ENCODE data around the gene TMPRSS13.

The TMPRSS13 gene

DNA sequence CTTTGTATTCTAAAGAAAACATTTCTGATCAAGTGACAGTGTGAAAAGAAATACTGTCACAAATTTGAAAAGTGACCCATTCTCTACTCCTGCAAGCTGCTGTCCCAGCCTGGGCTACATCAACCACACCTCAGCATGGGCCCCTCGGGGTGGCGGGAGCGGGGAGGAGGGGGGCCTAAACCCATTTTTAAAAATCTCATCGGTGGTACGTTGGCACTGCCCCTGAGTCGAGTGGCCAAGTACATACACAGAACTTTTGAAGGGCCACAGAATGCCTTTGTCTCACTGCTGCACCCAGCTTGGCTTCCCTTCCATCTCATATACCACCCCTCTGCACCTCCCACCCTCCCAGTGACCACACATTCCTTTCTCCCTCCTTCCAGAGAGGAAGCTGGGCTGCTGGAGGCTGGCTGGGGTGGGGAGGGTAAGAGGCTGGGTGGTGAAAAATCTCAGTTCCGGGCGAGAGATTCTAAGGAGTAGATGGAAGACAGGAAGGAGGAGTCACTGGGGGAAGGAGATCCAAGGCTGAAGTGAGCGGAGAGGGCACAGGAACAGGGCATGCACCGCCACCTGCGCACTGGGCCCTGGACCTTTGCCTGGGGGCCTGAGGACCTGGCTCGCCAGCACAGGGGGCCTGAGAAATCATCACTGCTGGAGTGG, 73.9 kb downstream of the TMPRSS13 start:
- Histone ChIP-seq H3K4me3 (ENCODE audit: low read length in 2 of 2) (no peak overlapping the region), H4K8ac (ENCODE audit: low read depth, low read length) (no peak overlapping the region), H3K9ac (ENCODE audit: low read depth, low read length, poor library complexity) (no peak overlapping the region), H3K4me2 (ENCODE audit: insufficient read depth, low read length, poor library complexity, severe bottlenecking) (no peak overlapping the region), H2BK5ac (ENCODE audit: low read length) (no peak overlapping the region), H3K23ac (ENCODE audit: low read depth, low read length, poor library complexity) (no peak overlapping the region), H3K27me3 (ENCODE audit: control insufficient read depth in 3 of 3, insufficient read depth in 3 of 3, low read depth in 1 of 3, low read length in 3 of 3) (no peaks in the 10 kb centered on the region), H3K18ac (ENCODE audit: low read length) (peak overlapping the region; percentile 29), H3K14ac (ENCODE audit: low read length) (no peak overlapping the region), H2BK15ac (ENCODE audit: low read length) (no peak overlapping the region), H3K79me1 (ENCODE audit: low read depth, low read length) (peaks cover 15% of the 10 kb centered on the region), H2BK120ac (ENCODE audit: low read depth, low read length) (no peak overlapping the region), H3K4ac (ENCODE audit: low read length) (no peak overlapping the region), H3K27ac (replicated peaks; ENCODE audit: low read length) (no peak overlapping the region), H3K9me3 (replicated peaks in 1 of 2; ENCODE audit: control insufficient read depth in 2 of 2, insufficient read depth in 1 of 2, low read depth in 1 of 2, low read length in 2 of 2) (peaks cover 12 to 22% of the 10 kb centered on the region in 2 donors), H4K91ac (ENCODE audit: low read depth, low read length, poor library complexity) (no peak overlapping the region), H2AFZ (ENCODE audit: low read length) (no peak overlapping the region), H3K36me3 (replicated peaks in 1 of 2; ENCODE audit: control insufficient read depth in 2 of 2, insufficient read depth in 2 of 2, low read length in 2 of 2) (peaks cover 0 to 13% of the 10 kb centered on the region in 2 donors), H2AK5ac (ENCODE audit: low read depth, low read length) (no peak overlapping the region), H2BK12ac (ENCODE audit: low read length) (no peak overlapping the region), H3K4me1 (ENCODE audit: control insufficient read depth in 2 of 2, insufficient read depth in 1 of 2, low read depth in 1 of 2, low read length in 2 of 2) (no peaks in the 10 kb centered on the region)
- WGBS, 2 donors (ENCODE audit: extremely low coverage in 2 of 2, insufficient read length in 2 of 2, insufficient replicate concordance in 1 of 2): no CpG with 5 or more reads among the region's 12 CpGs
- no peak for DNase-seq (ENCODE audit: low spot score)

DNA sequence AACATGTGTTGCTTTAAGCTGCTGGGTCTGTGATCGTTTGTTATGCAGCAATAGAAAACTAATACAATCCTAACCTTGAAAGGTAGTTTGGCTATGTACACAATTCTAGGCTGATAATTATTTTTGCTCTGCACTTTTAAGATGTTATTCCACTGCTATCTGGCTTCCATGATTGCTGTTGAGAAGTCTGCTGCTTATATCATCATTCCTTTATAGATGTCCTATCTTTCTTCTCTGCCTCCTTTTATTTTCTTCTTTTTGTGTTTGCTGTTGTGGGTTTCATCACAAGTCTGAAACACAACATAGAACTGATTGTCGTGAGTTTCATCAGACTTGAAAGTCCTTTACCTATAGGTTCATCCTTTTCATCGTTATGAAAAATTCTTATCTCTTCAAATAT, 76.9 kb downstream of the TMPRSS13 start:
- no peak overlapping the region for H3K14ac ChIP-seq (ENCODE audit: low read length)
- H3K4ac ChIP-seq (ENCODE audit: low read length): no peak overlapping the region
- no peak overlapping the region for H3K18ac ChIP-seq (ENCODE audit: low read length)
- no peak overlapping the region for H3K9ac ChIP-seq (ENCODE audit: low read depth, low read length, poor library complexity)
- H3K23ac ChIP-seq (ENCODE audit: low read depth, low read length, poor library complexity): no peak overlapping the region
- no peak overlapping the region for H2AFZ ChIP-seq (ENCODE audit: low read length)
- no peak overlapping the region for H3K27ac ChIP-seq (replicated peaks; ENCODE audit: low read length)
- H3K4me3 ChIP-seq (ENCODE audit: low read length in 2 of 2): no peak overlapping the region
- H2BK5ac ChIP-seq (ENCODE audit: low read length): no peak overlapping the region
- no peak overlapping the region for H2BK120ac ChIP-seq (ENCODE audit: low read depth, low read length)
- H2BK15ac ChIP-seq (ENCODE audit: low read length): no peak overlapping the region
- peaks cover 0 to 8% of the 10 kb centered on the region in 2 donors for H3K36me3 ChIP-seq (replicated peaks in 1 of 2; ENCODE audit: control insufficient read depth in 2 of 2, insufficient read depth in 2 of 2, low read length in 2 of 2)
- H3K27me3 ChIP-seq (ENCODE audit: control insufficient read depth in 3 of 3, insufficient read depth in 3 of 3, low read depth in 1 of 3, low read length in 3 of 3): no peaks in the 10 kb centered on the region
- no peak overlapping the region for H4K8ac ChIP-seq (ENCODE audit: low read depth, low read length)
- no CpG with 5 or more reads among the region's 3 CpGs for WGBS, 2 donors (ENCODE audit: extremely low coverage in 2 of 2, insufficient read length in 2 of 2, insufficient replicate concordance in 1 of 2)
- H3K4me2 ChIP-seq (ENCODE audit: insufficient read depth, low read length, poor library complexity, severe bottlenecking): no peak overlapping the region
- H2BK12ac ChIP-seq (ENCODE audit: low read length): no peak overlapping the region
- no peak overlapping the region for H2AK5ac ChIP-seq (ENCODE audit: low read depth, low read length)
- DNase-seq (ENCODE audit: low spot score): no peak
- peaks cover 12% of the 10 kb centered on the region for H3K79me1 ChIP-seq (ENCODE audit: low read depth, low read length)
- H3K4me1 ChIP-seq (ENCODE audit: control insufficient read depth in 2 of 2, insufficient read depth in 1 of 2, low read depth in 1 of 2, low read length in 2 of 2): peaks cover 0 to 1% of the 10 kb centered on the region in 2 donors
- H4K91ac ChIP-seq (ENCODE audit: low read depth, low read length, poor library complexity): no peak overlapping the region
- peaks cover 12 to 27% of the 10 kb centered on the region in 2 donors for H3K9me3 ChIP-seq (replicated peaks in 1 of 2; ENCODE audit: control insufficient read depth in 2 of 2, insufficient read depth in 1 of 2, low read depth in 1 of 2, low read length in 2 of 2)

DNA sequence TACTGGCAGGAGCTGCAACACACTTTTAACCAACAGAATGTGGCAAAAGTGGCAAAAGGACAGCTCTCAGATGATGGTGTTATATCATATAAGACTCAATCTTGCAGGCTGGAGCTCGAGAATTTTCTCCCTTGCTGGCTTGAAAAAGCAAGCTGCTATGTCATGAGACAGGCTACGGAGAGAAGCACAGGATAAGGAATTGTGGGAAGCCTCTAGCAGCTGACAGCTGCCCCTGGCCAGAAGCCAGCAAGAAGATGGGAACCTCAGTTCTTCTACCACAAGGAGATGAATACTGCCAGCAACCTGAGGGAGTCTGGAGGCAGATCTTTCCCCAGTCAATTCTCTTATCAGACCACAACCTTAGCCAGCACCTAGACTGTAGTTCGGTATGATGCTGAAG, 77.3 kb downstream of the TMPRSS13 start:
- Histone ChIP-seq H3K9me3 (replicated peaks in 1 of 2; ENCODE audit: control insufficient read depth in 2 of 2, insufficient read depth in 1 of 2, low read depth in 1 of 2, low read length in 2 of 2) (peaks cover 11 to 27% of the 10 kb centered on the region in 2 donors), H2BK12ac (ENCODE audit: low read length) (no peak overlapping the region), H3K23ac (ENCODE audit: low read depth, low read length, poor library complexity) (no peak overlapping the region), H3K27me3 (ENCODE audit: control insufficient read depth in 3 of 3, insufficient read depth in 3 of 3, low read depth in 1 of 3, low read length in 3 of 3) (no peaks in the 10 kb centered on the region), H3K36me3 (replicated peaks in 1 of 2; ENCODE audit: control insufficient read depth in 2 of 2, insufficient read depth in 2 of 2, low read length in 2 of 2) (peaks cover 0 to 8% of the 10 kb centered on the region in 2 donors), H2AK5ac (ENCODE audit: low read depth, low read length) (no peak overlapping the region), H2AFZ (ENCODE audit: low read length) (no peak overlapping the region), H2BK15ac (ENCODE audit: low read length) (no peak overlapping the region), H3K4me2 (ENCODE audit: insufficient read depth, low read length, poor library complexity, severe bottlenecking) (no peak overlapping the region), H3K14ac (ENCODE audit: low read length) (no peak overlapping the region), H3K79me1 (ENCODE audit: low read depth, low read length) (peaks cover 10% of the 10 kb centered on the region), H4K91ac (ENCODE audit: low read depth, low read length, poor library complexity) (no peak overlapping the region), H2BK120ac (ENCODE audit: low read depth, low read length) (no peak overlapping the region), H3K9ac (ENCODE audit: low read depth, low read length, poor library complexity) (no peak overlapping the region), H3K18ac (ENCODE audit: low read length) (no peak overlapping the region), H3K4me1 (ENCODE audit: control insufficient read depth in 2 of 2, insufficient read depth in 1 of 2, low read depth in 1 of 2, low read length in 2 of 2) (peaks cover 0 to 1% of the 10 kb centered on the region in 2 donors), H3K4me3 (ENCODE audit: low read length in 2 of 2) (no peak overlapping the region), H2BK5ac (ENCODE audit: low read length) (no peak overlapping the region), H3K27ac (replicated peaks; ENCODE audit: low read length) (no peak overlapping the region), H3K4ac (ENCODE audit: low read length) (no peak overlapping the region), H4K8ac (ENCODE audit: low read depth, low read length) (no peak overlapping the region)
- no CpG with 5 or more reads among the region's 3 CpGs for WGBS, 2 donors (ENCODE audit: extremely low coverage in 2 of 2, insufficient read length in 2 of 2, insufficient replicate concordance in 1 of 2)
- no peak for DNase-seq (ENCODE audit: low spot score)

DNA sequence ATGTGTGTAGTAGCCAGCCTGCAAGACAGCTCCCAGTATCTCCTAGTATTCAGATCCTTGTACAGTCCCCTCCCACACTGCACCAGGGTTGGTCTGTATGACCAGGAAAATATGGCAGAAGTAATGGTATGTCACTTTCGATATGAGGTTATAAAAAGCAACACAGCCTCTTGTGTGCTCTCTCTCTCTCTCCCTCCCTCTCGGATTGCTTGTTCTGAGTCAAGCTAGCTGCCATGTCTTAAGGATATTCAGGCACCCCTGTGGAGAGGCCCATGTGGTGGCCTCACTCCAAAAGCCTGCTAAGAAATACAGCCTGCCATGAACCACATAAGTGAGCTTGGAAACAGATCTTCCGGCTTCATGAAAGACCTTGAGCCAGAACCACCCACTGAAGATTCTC, 78.1 kb downstream of the TMPRSS13 start:
- no peak overlapping the region for H3K23ac ChIP-seq (ENCODE audit: low read depth, low read length, poor library complexity)
- no peak overlapping the region for H2BK12ac ChIP-seq (ENCODE audit: low read length)
- WGBS, 2 donors (ENCODE audit: extremely low coverage in 2 of 2, insufficient read length in 2 of 2, insufficient replicate concordance in 1 of 2): no CpG with 5 or more reads among the region's 3 CpGs
- H3K9ac ChIP-seq (ENCODE audit: low read depth, low read length, poor library complexity): no peak overlapping the region
- no peak overlapping the region for H2BK5ac ChIP-seq (ENCODE audit: low read length)
- DNase-seq (ENCODE audit: low spot score): no peak
- H3K79me1 ChIP-seq (ENCODE audit: low read depth, low read length): peaks cover 8% of the 10 kb centered on the region
- no peak overlapping the region for H3K4me2 ChIP-seq (ENCODE audit: insufficient read depth, low read length, poor library complexity, severe bottlenecking)
- no peak overlapping the region for H3K4ac ChIP-seq (ENCODE audit: low read length)
- no peak overlapping the region for H3K14ac ChIP-seq (ENCODE audit: low read length)
- no peak overlapping the region for H3K18ac ChIP-seq (ENCODE audit: low read length)
- H3K4me1 ChIP-seq (ENCODE audit: control insufficient read depth in 2 of 2, insufficient read depth in 1 of 2, low read depth in 1 of 2, low read length in 2 of 2): peaks cover 0 to 1% of the 10 kb centered on the region in 2 donors
- no peak overlapping the region for H2BK15ac ChIP-seq (ENCODE audit: low read length)
- H3K27me3 ChIP-seq (ENCODE audit: control insufficient read depth in 3 of 3, insufficient read depth in 3 of 3, low read depth in 1 of 3, low read length in 3 of 3): no peaks in the 10 kb centered on the region
- H3K27ac ChIP-seq (replicated peaks; ENCODE audit: low read length): no peak overlapping the region
- H3K9me3 ChIP-seq (replicated peaks in 1 of 2; ENCODE audit: control insufficient read depth in 2 of 2, insufficient read depth in 1 of 2, low read depth in 1 of 2, low read length in 2 of 2): peaks cover 11 to 27% of the 10 kb centered on the region in 2 donors
- peaks cover 0 to 7% of the 10 kb centered on the region in 2 donors for H3K36me3 ChIP-seq (replicated peaks in 1 of 2; ENCODE audit: control insufficient read depth in 2 of 2, insufficient read depth in 2 of 2, low read length in 2 of 2)
- H4K8ac ChIP-seq (ENCODE audit: low read depth, low read length): no peak overlapping the region
- no peak overlapping the region for H2BK120ac ChIP-seq (ENCODE audit: low read depth, low read length)
- no peak overlapping the region for H2AFZ ChIP-seq (ENCODE audit: low read length)
- H3K4me3 ChIP-seq (ENCODE audit: low read length in 2 of 2): no peak overlapping the region
- H4K91ac ChIP-seq (ENCODE audit: low read depth, low read length, poor library complexity): no peak overlapping the region
- H2AK5ac ChIP-seq (ENCODE audit: low read depth, low read length): no peak overlapping the region
